Liver (tissue), 9 donors: ENCODE results near the gene KLF2. TPM values are rescaled to one million over a fixed set of nuclear protein-coding genes. Genes with fewer than 3 reads are reported as not detected.

Source experiments
- DNase-seq: peaks from one replicate; pipeline ENCODE4 v3.0.0-alpha.2; 2017; ENCODE audit warnings: low spot score
- H3K27ac ChIP-seq, 2 donors: one replicate each; pipeline ENCODE4 v1.7.0; 2013; ENCODE audit warnings: inconsistent platforms in 2 of 2, low read length in 2 of 2, control low read depth in 1 of 2, low read depth in 1 of 2, mild to moderate bottlenecking in 1 of 2
- H3K27me3 ChIP-seq, 4 donors: one replicate each; pipeline versions ENCODE4 v1.6.1 to v1.7.0; 2013; ENCODE audit warnings: low read length in 3 of 4, inconsistent platforms in 1 of 4, mild to moderate bottlenecking in 1 of 4, moderate library complexity in 1 of 4; ENCODE audit not compliant: control insufficient read depth in 4 of 4, insufficient read depth in 4 of 4
- H3K36me3 ChIP-seq, 4 donors: one replicate each; pipeline versions ENCODE4 v1.6.1 to v1.7.0; 2013; ENCODE audit warnings: low read length in 3 of 4, mild to moderate bottlenecking in 3 of 4, low read depth in 1 of 4, moderate library complexity in 1 of 4; ENCODE audit not compliant: control insufficient read depth in 4 of 4, insufficient read depth in 3 of 4
- H3K4me1 ChIP-seq, 4 donors: one replicate each; pipeline versions ENCODE4 v1.6.1 to v1.7.0; 2013; ENCODE audit warnings: low read length in 3 of 4, mild to moderate bottlenecking in 3 of 4, moderate library complexity in 1 of 4; ENCODE audit not compliant: control insufficient read depth in 4 of 4, insufficient read depth in 4 of 4
- H3K4me3 ChIP-seq, 3 donors: one replicate each; pipeline versions ENCODE4 v1.6.1 to v1.7.0; 2013; ENCODE audit warnings: low read length in 3 of 3, control low read depth in 1 of 3, low read depth in 1 of 3, mild to moderate bottlenecking in 1 of 3
- H3K9ac ChIP-seq, 2 donors: one replicate each; pipeline ENCODE4 v1.7.0; 2013; ENCODE audit warnings: low read length in 2 of 2, mild to moderate bottlenecking in 2 of 2, moderate library complexity in 2 of 2, control low read depth in 1 of 2, low read depth in 1 of 2
- H3K9me3 ChIP-seq, 4 donors: one replicate each; pipeline versions ENCODE4 v1.6.1 to v1.7.0; 2013; ENCODE audit warnings: low read length in 3 of 4; ENCODE audit not compliant: control insufficient read depth in 4 of 4
- EGR1 ChIP-seq, 2 donors: IDR thresholded peaks; 2 replicates each; pipeline ENCODE4 v1.6.1; 2016 to 2018; ENCODE audit warnings: antibody characterized with exemption in 2 of 2, low read depth in 2 of 2
- FOXA1 ChIP-seq: IDR thresholded peaks from 2 replicates; pipeline ENCODE4 v1.6.1; 2016; ENCODE audit warnings: antibody characterized with exemption
- FOXA2 ChIP-seq: IDR thresholded peaks from 2 replicates; pipeline ENCODE4 v1.6.1; 2016; ENCODE audit warnings: antibody characterized with exemption
- GABPA ChIP-seq, 2 donors: IDR thresholded peaks in 1 of 2; conservative IDR thresholded peaks in 1 of 2; 2 replicates each; pipeline ENCODE4 v1.6.1; 2016; ENCODE audit warnings: antibody characterized with exemption in 2 of 2, mild to moderate bottlenecking in 1 of 2, moderate library complexity in 1 of 2
- HNF4A ChIP-seq, 2 donors: conservative IDR thresholded peaks; 2 replicates each; pipeline ENCODE4 v1.6.1; 2016; ENCODE audit warnings: antibody characterized with exemption in 2 of 2, mild to moderate bottlenecking in 2 of 2
- HNF4G ChIP-seq: IDR thresholded peaks from 2 replicates; pipeline ENCODE4 v1.6.1; 2016; ENCODE audit warnings: antibody characterized with exemption
- JUND ChIP-seq, 2 donors: IDR thresholded peaks; 2 replicates each; pipeline ENCODE4 v1.6.1; 2016; ENCODE audit warnings: antibody characterized with exemption in 2 of 2
- NR2F2 ChIP-seq: IDR thresholded peaks from 2 replicates; pipeline ENCODE4 v1.6.1; 2016; ENCODE audit warnings: antibody characterized with exemption
- RAD21 ChIP-seq, 2 donors: IDR thresholded peaks; 2 replicates each; pipeline ENCODE4 v1.6.1; 2016; ENCODE audit warnings: antibody characterized with exemption in 2 of 2, mild to moderate bottlenecking in 2 of 2
- REST ChIP-seq: IDR thresholded peaks from 2 replicates; pipeline ENCODE4 v1.6.1; 2016; ENCODE audit warnings: antibody characterized with exemption, mild to moderate bottlenecking
- RXRA ChIP-seq, 2 donors: IDR thresholded peaks; 2 replicates each; pipeline ENCODE4 v1.6.1; 2017 to 2018; ENCODE audit warnings: antibody characterized with exemption in 2 of 2, mild to moderate bottlenecking in 1 of 2
- SP1 ChIP-seq: IDR thresholded peaks from 2 replicates; pipeline ENCODE4 v1.6.1; 2018; ENCODE audit warnings: antibody characterized with exemption, mild to moderate bottlenecking
- TAF1 ChIP-seq: conservative IDR thresholded peaks from 2 replicates; pipeline ENCODE4 v1.6.1; 2016; ENCODE audit warnings: antibody characterized with exemption, mild to moderate bottlenecking
- YY1 ChIP-seq: IDR thresholded peaks from 2 replicates; pipeline ENCODE4 v1.6.1; 2016; ENCODE audit warnings: antibody characterized with exemption, mild to moderate bottlenecking
- WGBS: extraction: QIAGEN DNeasy Blood & Tissue Kit; methylation state at CpG from one replicate; pipeline ENCODE4 v1.1.7; 2013; 5-methylcytosine and 5-hydroxymethylcytosine counted together
- polyA plus RNA-seq, 2 donors: library from polyadenylated mRNA; stranded (reverse) in 1 of 2; unstranded in 1 of 2; fragments of 200-250 nt in 1 of 2; fragments of >200 nt in 1 of 2; fragmentation: Nextera tagmentation in 1 of 2; extraction: Ambion mirVana in 1 of 2; gene quantifications; one replicate each; pipeline versions ENCODE4 v1.2.1 to v1.2.3, GENCODE V29; 2013 to 2015
- total RNA-seq, 2 donors: library from RNA; depleted of rRNA; stranded (reverse); fragments of >200 nt; gene quantifications; one replicate each; pipeline ENCODE4 v1.2.3, GENCODE V29; 2014
- TF ChIP-seq, protein P1 (sequence below): IDR thresholded peaks from 2 replicates; pipeline ENCODE4 v1.6.1; 2016; ENCODE audit warnings: antibody characterized with exemption
- TF ChIP-seq, protein P2 (sequence below): fragments of 150-350 bp; IDR thresholded peaks from 2 replicates; pipeline ENCODE4 v1.5.1; 2017; ENCODE audit warnings: improper control_type of control experiment, low read depth, low read length; ENCODE audit not compliant: missing input control
- TF ChIP-seq, protein P3 (sequence below): IDR thresholded peaks from 2 replicates; pipeline ENCODE4 v1.6.1; 2016; ENCODE audit warnings: antibody characterized with exemption
- donor health status: healthy.
- donor health status: healthy.
- donor health status: healthy.
- donor health status: healthy.
- donor health status: healthy.

KLF2 gene
- total and polyA plus RNA-seq, 4 donors: 3.9 to 11.2 (median 4.2) TPM

GRCh38 chr19:16361926-16362325 is 37.3 kb downstream of the KLF2 start:
- Histone ChIP-seq H3K4me1 (peaks cover 4 to 28% (median 15%) of the 10 kb centered on the region in 4 donors), H3K27me3 (no peaks in the 10 kb centered on the region), H3K36me3 (peaks cover 0 to 3% (median 0%) of the 10 kb centered on the region in 4 donors), H3K9me3 (no peaks in the 10 kb centered on the region), H3K4me3 (no peak overlapping the region), H3K9ac (no peak overlapping the region), H3K27ac (no peak overlapping the region)
- WGBS: 98% methylated on average over 10 of the region's 10 CpGs
- no peak for DNase-seq
- no peak for TF ChIP-seq SP1
- TF ChIP-seq RAD21 (IDR thresholded peaks at IDR 0.05): no peak
- TF ChIP-seq, protein P1, sequence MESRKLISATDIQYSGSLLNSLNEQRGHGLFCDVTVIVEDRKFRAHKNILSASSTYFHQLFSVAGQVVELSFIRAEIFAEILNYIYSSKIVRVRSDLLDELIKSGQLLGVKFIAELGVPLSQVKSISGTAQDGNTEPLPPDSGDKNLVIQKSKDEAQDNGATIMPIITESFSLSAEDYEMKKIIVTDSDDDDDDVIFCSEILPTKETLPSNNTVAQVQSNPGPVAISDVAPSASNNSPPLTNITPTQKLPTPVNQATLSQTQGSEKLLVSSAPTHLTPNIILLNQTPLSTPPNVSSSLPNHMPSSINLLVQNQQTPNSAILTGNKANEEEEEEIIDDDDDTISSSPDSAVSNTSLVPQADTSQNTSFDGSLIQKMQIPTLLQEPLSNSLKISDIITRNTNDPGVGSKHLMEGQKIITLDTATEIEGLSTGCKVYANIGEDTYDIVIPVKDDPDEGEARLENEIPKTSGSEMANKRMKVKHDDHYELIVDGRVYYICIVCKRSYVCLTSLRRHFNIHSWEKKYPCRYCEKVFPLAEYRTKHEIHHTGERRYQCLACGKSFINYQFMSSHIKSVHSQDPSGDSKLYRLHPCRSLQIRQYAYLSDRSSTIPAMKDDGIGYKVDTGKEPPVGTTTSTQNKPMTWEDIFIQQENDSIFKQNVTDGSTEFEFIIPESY: no peak
- TF ChIP-seq GABPA (IDR thresholded peaks at IDR 0.05 in 1 of 2, conservative IDR thresholded peaks at IDR 0.05 in 1 of 2): no peak
- TF ChIP-seq FOXA2: no peak
- TF ChIP-seq JUND (IDR thresholded peaks at IDR 0.05): no peak
- no peak for TF ChIP-seq REST
- no peak for TF ChIP-seq YY1
- TF ChIP-seq, protein P2, sequence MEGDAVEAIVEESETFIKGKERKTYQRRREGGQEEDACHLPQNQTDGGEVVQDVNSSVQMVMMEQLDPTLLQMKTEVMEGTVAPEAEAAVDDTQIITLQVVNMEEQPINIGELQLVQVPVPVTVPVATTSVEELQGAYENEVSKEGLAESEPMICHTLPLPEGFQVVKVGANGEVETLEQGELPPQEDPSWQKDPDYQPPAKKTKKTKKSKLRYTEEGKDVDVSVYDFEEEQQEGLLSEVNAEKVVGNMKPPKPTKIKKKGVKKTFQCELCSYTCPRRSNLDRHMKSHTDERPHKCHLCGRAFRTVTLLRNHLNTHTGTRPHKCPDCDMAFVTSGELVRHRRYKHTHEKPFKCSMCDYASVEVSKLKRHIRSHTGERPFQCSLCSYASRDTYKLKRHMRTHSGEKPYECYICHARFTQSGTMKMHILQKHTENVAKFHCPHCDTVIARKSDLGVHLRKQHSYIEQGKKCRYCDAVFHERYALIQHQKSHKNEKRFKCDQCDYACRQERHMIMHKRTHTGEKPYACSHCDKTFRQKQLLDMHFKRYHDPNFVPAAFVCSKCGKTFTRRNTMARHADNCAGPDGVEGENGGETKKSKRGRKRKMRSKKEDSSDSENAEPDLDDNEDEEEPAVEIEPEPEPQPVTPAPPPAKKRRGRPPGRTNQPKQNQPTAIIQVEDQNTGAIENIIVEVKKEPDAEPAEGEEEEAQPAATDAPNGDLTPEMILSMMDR: no peak
- TF ChIP-seq HNF4A (conservative IDR thresholded peaks at IDR 0.05): no peak
- no peak for TF ChIP-seq TAF1
- no peak for TF ChIP-seq HNF4G
- no peak for TF ChIP-seq FOXA1
- TF ChIP-seq, protein P3, sequence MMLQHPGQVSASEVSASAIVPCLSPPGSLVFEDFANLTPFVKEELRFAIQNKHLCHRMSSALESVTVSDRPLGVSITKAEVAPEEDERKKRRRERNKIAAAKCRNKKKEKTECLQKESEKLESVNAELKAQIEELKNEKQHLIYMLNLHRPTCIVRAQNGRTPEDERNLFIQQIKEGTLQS: no peak
- no peak for TF ChIP-seq RXRA (IDR thresholded peaks at IDR 0.05)
- no peak for TF ChIP-seq EGR1 (IDR thresholded peaks at IDR 0.05; ENCODE audit: low read depth in 2 of 2)
- TF ChIP-seq NR2F2: no peak
